NCI-H1694 (cell line): ENCODE data around the gene NUDT7.

ENCODE experiments used
- DNase-seq: peaks from one replicate; lab custom pipeline; 2025; lab: John Stamatoyannopoulos, UW

Gene NUDT7

DNA sequence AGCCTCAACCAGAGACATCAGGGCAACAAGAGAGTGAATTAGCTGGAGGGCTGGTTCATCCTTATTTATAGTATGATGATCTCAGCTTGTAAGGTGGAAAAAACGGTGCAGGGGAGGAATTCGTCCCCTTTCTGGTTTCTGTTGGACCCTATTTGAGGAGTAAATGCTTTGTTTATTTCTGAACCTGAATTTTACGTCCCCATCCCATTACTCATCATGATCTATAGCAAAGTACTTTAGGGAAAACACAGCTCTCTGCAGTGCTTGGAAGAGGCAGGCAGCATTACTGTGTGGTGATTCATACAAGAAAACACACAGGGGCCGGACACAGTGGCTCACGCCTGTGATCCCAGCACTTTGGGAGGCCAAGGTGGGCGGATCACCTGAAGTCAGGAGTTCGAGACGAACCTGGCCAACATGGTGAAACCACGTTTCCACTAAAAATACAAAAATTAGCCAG lies 58.1 kb downstream of the NUDT7 start:
- DNase-seq = no peak

GRCh38 chr16:77781091-77781490 lies 58.8 kb downstream of the NUDT7 start:
- DNase-seq = no peak

DNA sequence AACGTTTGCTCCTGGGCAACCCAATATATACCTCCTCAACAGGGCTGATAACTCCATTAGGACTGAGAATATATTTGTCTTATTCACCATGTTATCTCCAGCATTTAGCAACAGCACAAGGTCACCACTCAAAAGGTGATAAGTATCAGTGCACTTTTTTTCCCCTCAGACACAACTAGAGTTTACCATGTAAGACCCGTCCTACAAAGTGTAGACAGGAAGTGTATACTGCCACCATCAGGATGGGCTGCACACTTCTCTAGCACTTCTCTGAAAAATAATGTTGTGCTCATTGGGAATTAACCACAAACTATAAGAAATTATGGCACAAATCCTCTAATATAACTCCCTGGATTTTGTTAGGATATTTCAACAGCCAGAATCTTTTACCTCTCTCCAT lies 60.4 kb downstream of the NUDT7 start:
- no peak for DNase-seq

- DNase-seq = no peak
Observed at GRCh38 chr16:77784441-77785372, 62.4 kb downstream of the NUDT7 start.

DNA sequence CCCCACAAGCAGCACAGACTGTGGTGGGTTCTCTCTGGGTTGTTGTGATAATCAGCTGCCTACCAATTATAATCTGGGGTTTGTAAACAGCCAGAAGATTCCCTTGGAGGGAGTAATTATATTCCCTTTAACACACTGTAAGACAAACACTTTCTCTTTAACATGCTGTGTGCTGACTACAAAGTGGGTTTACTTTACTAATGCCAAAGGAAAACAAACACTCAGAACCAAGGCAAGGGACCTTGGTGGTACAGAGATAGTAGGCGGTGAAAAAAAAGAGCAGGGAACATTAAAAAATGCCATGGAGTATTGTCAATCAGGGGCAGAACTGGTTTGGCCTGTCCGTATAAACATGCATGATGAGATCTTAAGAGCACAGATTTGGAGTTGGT lies 63.1 kb downstream of the NUDT7 start:
- DNase-seq = no peak

DNA sequence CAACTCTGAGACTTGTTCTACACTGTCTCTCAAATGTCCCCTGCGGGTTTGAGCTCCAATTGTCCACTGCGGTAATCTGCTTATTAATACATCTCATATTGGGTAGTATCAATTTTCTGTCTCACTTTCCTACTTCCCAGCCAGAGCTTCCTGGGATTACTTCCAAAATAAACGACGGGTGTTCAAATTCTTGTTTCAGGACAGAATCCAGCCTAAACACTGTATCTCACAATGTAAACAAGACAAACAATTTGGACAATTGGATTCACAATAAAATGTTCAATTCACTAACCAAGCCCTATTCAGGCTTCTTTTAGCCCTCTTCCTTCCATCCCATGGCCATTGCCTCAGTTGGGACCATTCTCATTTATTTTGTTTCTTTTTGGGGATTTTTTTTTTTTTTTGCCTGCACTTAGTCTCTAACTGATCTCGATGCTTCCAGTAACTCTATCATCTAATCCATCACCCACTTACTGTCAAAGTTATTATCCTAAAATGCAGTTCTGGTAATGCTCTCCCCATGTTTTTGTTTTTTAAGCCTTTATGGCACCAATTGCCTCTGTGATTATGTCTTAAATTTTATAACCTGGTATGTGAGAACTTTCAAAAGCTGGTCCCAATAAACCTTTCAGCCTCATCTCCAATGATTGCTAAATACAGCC lies 64.0 kb downstream of the NUDT7 start:
- DNase-seq = no peak

DNA sequence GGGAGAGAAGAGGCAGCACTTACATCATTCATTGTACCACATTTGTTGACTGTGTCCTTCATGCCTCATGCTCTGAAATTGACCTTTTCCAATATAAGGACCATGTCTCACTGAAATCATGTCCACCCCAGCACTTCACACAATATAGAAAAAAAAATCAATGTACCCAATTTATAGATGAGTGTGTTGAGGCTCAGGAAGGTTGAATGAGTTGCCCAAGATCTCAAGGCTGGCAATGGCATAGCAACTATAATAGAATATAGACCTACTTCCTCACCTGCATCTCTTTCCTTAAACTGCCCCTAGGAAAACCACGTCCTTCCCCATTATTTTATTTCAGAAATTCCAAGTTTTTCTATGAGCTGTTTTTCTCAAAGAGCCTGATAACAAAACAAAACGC lies 65.1 kb downstream of the NUDT7 start:
- DNase-seq = no peak

DNA sequence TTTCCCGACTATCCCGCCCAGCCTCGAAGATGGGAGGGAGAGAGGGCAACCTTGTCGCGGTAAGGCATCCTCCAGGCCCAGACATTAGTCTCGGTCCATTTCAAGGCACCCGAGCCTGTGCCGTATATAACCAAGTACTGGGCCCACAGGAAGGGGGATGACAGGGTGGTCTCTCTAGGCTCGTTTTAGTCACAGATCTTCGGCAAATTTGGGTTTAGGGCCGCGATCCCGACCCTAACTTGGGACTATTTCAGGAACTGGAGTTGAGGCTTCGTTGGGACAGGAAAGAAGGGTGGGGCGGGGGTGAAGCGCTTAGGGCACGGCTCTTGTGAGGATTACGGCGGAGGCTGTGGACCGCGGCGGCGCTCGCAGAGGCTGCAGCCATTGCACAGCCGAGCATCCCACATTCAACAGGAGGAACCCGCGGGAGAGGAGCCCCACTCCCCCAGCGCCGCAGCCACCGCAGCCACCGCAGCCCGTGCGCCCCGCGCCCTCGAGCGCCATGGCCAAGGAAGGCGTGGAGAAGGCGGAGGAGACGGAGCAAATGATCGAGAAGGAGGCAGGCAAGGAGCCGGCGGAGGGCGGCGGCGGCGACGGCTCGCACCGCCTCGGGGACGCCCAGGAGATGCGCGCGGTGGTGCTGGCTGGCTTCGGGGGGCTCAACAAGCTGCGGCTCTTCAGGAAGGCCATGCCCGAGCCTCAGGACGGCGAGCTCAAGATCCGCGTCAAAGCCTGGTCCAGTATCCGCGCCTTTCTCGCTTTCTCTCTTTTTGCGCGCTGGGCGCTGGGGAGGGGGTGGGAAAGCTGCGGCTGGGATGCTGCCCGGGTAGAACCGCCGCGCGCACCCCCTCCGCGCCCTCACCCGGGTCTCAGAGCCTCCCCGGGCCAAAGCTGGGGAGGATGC lies 66.1 kb downstream of the NUDT7 start, which contains the start of gene VAT1L:
Gene VAT1L, plus strand, starts transcription at position 384 of the 904 bp plus-strand sequence. Its CDS starts 119 bp downstream, at position 503.
- DNase-seq = no peak

DNA sequence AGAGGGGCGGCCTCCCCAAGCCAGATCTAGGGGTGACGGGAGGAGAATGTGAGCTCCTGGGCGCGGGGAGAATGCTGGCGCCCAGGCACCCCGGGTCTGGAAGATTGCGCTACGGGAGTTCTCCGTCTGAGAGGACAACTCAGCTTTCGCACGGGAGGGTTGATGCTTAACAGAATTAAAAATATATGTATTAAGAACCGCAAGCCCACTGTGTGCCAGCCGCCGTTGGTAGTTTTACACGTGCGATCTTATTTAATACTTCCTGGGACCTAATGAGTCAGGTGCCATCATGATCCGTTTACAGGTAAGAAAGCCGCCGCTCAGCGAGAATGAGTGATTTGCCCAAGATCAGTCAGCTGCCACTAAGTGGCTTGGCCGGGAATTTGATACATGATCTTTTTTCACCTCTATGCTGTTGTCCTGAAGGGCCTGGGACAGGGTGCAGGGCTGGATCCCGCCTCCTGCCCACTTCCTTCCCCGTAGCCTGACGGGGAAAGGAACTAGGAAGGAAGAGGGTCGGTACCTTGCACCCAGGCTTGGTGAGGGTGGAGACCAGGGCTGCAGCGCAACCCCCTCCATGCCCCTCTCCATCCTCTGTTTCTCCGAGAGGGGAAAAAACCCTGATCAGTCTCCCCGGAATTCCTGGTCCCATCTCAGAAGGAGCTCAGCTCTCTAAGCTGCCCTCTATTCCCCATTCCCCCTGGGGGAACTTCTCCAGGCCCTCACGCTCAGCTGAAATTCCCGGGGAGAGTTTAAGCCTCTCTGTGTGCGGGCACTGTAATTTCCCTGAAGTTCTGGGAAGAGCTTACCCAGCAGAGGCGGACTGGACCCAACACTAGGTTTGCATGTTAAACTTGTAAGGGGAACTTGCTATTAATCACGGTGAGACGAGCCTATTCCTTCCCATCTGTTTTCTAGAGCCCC lies 67.0 kb downstream of the NUDT7 start:
- DNase-seq = no peak

DNA sequence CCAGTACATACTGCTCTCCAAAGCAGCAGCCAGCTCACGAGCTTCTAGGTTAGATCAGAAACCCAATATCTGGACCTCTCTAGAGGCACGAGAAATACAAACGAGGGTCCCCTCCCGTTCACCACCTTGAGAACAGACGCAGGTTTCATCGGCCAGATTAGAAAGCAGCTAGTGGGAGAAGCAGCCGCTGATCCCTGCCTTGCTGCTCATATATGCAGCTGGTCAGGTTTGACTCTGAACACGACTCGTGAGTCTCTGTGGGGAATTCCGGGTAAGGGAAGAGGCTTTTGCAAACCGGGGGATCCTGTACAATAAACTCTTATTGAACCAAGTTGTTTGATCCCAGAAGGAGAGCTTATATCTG lies 67.7 kb downstream of the NUDT7 start:
- DNase-seq = no peak

DNA sequence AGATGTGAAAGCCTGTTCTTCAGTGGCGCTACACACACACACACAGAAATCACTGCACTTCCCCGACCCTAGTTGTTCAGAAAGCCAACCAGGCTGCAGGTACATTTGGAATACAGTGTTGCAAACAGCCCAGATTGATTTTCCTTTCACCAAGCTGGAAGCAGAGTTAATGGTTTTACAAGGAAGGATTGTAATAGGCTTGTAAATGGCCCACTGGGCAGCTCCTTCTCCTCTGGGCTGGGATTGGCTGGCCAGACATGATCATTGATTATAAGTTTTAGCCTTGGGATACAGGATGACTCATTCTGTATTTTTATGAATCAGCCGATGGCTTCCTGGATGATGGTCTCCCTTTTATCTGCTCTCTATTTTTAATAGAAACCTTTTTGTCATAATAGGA lies 68.6 kb downstream of the NUDT7 start:
- DNase-seq = no peak
